ENCODE results near the gene NDUFS4.
"Not testable (repeated sequence)": the region's sequence is repeated elsewhere in the genome, so short reads cannot be mapped to it uniquely, and the experiment has no call there.

The NDUFS4 gene

DNA sequence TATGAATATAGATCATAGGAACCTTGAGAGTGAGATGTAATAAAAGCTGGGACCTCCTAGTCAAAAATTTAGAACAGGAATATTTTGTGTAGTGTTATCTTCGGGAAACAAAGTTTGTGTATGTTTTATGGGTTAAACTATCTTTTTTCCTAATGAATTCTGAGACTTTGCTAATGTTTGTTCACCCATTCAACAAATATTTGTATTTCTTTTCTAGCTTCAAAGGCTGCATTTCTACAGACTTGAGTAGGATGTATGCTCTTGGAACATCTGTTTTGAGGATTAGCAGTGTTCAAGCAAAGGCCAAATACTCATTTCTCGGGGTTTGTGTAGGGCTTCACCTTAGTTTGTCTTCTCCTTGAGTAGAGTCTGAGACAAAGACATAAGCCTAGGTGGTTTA lies 16.2 kb downstream of the NDUFS4 start:
- DNase-seq, result no peak

DNA sequence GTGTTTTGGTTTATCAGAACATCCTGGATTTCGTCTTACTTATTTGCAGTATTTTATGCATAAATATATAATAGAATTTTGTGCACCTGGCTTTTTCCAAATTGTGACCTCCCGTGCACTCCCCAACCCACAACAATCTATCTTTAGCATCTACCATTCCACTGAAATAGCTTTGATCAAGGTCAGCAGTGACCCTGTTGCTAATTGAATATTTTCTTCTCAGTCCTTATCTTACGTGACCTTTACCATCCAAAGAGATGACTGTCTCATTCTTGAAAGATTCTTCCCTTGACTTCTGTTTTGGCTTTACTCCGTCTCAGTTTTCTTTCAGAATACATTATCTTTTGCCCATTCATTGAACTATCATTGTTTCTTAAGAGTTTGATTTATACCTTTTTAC lies 18.4 kb downstream of the NDUFS4 start:
- no peak for DNase-seq

DNA sequence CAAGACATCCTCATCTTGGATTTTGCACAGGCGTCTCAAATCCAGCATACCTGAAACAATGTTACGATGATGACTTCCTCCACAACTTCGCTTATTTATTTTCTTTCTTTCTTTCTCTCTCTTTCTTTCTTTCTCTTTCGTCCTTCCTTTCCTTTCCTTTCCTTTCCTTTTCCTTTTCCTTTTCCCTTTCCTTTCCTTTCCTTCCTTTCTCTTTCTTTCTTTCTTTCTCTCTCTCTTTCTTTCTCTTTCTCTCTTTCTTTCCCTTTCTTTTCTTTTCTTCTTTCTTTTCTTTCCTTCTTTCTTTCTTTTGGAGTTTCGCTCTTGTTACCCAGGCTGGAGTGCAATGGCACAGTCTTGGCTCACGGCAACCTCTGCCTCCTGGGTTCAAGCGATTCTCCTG lies 20.1 kb downstream of the NDUFS4 start:
- no peak for DNase-seq

DNA sequence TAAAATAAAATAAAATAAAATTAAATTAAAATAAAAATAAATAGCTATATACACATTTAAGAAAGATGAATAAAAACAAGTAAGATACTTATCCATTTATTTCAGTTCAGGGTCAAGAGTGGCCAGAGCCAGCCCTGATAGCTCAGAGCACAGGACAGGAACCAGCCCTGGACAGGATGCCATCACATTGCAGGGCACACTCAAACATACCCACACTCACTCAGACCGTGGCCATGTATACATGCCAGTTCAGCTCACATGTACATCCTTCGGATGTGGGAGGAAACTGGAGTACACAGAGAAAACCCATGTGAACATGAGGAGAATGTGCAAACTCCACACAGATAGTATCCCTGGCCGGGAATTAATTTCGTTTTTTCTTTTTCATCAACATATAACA lies 21.8 kb downstream of the NDUFS4 start:
- DNase-seq, result no peak

DNA sequence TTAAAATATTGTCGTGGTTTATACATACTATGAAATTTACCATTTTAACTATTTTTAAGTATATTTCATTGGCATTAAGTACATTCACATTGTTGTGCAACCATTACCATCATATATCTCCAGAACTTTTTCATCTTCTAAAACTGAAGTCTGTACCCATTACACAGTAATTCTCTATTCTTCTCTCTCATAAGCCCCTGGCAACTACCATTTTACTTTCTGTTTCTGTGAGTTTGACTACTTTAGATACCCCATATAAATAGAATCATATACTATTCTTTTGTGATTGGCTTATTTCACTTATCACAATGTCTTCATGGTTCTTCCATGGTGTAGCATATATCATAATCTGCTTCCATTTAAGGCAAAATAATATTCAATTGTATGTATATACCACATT lies 30.3 kb downstream of the NDUFS4 start:
- no peak for DNase-seq

DNA sequence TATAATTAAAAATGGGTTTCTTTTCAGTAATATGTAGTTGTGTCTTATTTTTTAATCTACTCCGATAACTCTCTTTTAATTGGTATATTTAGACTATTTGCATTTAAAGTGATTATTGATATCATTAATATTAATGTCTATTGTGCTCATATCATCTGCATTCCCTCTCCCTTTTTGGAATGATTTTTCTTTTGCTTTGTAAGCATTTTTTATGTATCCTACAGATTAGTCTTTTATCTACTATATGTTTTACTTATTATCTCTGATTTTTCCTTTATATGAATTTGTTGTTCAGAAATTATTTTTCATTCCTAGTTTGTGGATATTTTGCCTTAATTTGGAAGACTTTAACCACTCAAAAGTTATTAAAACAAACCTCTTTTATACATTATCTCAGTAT lies 34.0 kb downstream of the NDUFS4 start:
- DNase-seq, result no peak

DNA sequence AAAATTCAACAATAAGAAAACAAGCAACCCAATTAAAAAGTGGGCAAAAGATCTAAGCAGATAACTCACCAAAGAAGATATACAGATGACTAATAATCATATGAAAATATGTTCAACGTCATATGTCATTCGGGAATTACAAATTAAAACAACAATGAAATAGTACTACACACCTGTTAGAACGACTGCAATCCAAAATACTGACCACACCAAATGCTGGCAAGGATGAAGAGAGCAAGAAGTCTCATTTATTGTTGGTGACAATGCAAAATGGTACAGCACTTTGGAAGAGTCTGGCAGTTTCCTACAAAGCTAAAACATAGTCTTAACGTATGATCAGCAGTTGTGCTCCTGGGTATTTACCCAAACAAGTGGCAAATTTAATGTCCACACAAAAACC lies 37.5 kb downstream of the NDUFS4 start:
- no peak for DNase-seq

DNA sequence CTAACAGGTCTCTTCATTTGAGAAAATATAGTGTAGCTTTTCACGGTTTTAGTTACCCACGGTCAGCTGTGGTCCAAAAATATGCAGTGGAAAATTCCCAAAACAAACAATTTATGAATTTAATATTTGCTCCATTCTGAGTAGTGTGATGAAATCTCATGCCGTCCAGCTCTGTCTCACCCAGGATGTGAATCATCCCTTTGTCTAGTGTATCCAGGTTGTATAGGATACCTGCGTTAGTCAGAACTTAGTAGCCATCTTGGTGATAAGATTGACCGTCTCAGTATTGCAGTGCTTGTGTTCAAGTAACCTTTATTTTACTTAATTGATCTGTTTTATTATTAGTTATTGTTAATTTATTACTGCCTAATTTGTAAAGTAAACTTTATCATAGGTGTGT lies 41.1 kb downstream of the NDUFS4 start:
- no peak for DNase-seq

DNA sequence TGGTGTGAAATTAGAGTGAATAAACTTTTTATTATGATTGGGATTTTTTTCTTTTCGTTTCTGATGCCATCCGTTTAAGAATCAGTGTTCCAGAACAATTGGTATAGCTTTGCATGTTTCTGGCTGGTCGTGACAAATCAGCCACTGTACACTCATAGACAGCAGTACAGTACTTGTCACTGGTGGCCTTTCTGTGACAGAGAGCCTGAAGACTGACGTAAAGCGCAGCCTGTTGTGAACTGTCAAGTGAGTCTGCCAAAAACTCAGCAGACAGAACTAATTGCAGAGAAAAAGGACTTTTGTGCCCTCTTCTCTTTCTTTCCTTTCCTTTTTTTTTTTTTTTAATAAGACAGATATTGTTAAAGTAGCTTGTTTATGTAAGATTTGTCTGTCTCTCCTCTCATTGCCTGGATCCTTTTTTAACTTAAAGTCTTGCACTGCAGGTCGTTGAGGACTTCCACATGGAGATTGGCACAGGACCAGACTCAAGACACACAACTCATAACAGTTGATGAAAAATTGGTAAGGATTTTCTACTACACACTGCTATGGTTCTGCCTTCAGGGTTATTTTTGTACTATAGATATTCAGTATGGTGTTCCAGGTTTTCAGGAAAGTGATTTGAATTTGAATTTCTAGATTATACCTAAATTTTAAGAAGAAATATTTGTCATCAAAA lies 42.7 kb downstream of the NDUFS4 start:
- DNase-seq, result no peak

DNA sequence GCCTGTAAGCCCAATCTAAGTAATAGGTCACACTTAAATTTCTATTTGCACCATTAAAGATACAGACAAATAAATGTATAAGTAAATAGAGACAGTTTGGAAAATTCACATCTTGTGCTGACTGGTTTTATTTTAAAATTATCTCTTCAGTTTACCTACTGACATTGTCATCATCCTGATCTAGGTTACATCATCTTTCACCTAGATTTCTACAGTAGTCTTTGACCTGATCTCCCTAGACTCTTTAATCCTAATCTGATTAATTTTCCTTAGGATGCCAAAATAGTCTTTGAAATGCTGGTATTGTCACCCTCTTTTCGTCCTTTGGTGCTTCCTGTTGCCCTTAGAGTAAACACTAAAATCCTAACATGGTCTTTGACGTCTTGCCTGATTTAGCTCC lies 43.9 kb downstream of the NDUFS4 start:
- DNase-seq, result no peak

DNA sequence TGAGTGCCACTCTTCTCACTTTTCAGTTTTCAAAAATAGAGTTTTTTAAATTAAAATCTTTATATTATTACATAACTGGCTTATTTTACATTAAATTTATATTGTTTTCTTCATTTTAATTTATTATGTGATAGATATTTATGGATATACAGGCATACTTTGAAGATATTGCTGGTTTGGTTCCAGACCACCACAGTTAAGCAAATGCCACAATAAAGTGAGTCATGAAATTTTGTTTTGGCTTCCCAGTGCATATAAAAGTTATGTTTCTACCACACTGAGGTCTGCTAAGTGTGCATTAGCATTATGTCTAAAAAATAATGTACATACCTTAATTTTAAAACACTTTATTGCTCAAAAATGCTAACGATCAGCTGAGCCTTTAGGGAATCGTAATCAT lies 47.4 kb downstream of the NDUFS4 start:
- no peak for DNase-seq

DNA sequence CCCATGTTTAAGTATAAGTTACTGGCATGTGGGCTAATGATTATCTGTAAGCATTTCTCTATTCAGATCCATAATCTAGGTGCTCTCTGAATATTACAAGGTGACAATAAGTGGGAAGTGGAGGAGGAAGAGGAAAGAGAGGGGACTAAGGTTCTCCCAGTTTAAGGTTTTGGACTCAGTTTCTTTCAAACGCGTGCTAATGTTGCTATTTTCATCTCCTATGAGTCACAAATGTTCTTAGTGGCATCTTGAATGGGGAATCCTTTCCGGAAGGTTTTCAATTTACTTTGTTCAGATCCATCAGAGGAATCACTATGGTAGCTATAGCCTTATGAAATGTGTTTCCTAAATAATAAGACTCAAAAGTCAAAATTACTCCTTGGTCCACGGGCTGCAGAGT lies 48.5 kb downstream of the NDUFS4 start:
- DNase-seq, result not testable (repeated sequence)

DNA sequence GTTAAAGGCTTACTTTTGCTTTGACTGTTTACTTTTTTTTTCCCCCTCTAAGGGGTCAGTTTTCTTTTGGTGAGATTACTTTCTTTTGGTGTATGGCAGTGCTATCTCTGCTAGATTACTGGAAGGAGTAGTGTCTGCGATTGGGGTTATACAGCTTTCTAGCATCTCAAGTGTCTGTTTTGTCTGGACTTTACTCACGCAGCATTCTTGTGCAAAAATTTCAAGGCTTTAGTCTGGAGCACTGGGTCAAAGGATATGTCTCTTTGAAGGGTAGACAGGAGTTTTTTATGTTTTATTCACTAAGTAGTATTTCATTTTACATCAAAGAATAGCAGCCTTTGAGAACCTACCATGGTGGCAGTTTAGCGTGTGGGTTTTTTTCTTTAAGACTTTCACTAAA lies 52.6 kb downstream of the NDUFS4 start:
- DNase-seq, result no peak

DNA sequence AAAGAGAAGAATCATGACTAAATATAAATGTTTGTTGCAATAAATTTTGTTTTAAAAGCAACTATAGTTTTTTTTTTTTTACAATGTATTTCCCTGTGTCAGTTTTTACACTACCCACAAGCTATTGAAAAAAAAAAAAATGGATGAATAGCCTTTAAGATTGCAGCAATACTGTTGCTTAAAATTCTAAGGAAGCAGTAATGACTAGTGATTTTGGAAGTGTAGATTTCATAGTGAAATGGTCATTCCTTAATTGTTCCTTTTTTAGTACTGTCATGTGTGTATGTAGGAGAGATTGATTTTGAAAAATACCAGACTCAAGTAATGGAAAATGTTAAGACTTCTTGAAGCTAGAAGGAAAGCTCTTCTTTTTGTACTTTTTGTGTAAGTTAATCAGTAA lies 53.1 kb downstream of the NDUFS4 start:
- DNase-seq, result no peak

DNA sequence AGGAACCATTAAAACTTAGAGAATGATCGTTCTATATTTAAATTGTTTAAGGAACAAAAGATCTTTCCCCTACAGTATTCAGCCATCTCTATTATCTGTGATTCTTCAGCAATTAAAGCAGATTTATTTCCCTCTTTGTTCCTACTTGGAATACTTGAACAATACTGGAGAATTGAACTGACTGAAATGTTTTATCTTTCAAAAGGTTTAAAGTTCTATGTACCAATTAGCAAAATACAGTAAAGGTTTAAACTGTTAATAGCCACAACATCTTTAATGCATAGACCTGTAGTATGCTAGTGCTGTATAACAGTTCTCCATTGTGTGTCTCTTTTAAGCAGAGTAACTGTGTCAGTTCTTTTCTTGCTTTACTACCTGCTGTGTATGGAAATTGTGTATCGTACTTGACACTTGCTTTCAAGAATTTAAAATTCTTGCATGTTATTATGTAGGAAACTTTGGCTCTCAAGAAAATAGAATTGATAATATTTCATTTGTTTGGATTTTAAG lies 54.0 kb downstream of the NDUFS4 start:
- no peak for DNase-seq

DNA sequence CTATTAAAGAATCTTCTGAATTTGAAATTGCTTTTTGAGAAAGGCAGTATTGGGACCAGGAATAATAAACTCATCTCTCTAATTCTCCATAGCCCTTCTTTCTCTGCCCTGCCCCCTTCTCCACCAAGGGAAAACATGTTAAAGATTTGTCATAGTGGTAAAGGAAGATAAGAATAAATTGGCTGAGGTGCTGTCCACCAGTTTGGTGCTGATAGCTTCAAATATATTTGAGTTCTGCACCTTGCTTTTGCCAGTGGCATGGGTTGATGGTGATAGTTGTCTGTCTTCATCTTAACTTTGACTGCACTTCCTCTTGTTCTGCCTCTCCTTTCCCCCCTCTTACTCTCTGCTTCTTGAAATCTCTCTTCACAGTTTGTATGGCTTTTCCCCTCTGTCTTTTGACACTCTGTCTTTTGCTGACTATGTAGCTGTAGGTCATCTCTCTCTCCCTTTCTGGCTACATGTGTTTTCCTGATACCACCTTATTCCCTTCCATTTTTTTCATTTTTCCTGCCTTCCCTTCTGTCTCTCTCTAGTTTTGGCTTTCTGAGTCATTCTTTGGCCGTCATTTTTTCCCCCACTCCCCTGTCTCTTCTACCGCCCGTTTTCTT lies 56.6 kb downstream of the NDUFS4 start:
- DNase-seq, result no peak

DNA sequence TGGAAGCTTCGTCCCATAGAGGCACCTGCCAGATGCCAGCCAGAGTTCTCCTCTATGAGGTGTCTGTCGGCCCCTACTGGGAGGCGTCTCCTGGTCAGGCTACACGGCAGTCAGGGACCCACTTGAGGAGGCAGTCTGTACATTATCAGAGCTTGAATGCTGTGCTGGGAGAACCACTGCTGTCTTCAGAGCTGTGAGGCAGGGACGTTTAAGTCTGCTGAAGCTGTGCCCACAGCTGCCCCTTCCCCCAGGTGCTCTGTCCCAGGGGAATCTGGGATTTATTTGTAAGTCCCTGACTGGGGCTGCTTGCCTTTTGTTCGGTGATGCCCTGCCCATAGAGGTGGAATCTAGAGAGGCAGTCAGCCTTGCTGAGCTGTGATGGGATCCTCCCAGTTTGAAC lies 70.8 kb downstream of the NDUFS4 start:
- DNase-seq, result no peak

DNA sequence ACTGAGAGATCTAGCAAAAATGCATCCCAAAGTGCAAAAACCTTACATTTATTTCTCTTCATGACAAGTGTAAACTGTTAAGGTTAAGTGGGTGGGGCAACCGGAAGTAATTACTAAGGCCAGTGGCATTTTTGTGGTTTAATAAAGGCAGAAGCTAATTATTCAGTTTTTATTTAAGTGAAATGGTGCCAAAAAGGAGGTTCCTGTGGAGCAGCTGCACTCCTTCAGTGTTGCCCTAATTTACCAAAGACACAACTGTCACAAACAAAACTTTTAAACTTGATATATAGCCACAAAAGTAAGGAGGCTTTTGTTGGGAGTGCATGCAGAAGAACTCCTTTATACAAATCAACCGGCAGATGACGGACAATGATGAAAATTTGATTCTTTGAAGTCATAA lies 81.6 kb downstream of the NDUFS4 start:
- no peak for DNase-seq

DNA sequence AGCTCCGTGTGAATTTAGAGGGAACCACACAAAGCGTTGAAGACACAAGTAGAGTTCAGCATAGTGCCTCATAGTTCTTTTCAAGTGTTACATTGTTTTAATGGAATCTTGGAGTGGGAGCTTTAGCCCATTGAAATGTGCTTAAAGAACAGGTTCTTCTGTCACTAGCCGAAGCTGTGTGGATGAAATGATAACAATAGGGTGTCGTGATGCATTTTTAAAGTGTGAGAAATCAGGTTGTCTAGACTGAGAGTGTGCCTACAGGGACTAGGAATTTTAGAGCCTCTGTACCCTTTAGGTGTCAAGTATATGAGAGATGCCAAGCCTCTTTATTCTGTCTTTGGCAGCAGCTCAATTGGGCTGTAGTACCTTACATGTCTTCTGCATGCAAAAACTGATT lies 83.0 kb downstream of the NDUFS4 start:
- DNase-seq, result no peak

DNA sequence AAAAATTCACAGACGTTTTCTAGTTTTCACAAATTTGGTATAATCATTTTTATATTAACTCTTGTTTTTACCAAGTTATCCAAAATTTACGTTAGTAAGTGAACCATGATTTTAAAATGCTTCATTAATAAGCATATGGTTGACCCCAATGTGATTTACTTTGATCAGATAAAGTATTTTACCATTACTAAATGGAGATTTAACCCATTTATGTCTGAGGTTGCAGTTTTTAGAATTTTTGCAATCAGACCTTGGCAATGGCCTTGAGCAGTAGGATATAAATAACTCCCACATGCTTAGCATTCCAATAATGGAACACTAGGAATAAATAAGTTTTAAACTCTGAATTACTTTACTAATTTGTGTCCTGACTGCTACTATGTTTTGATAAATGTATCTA lies 84.6 kb downstream of the NDUFS4 start:
- DNase-seq, result no peak

DNA sequence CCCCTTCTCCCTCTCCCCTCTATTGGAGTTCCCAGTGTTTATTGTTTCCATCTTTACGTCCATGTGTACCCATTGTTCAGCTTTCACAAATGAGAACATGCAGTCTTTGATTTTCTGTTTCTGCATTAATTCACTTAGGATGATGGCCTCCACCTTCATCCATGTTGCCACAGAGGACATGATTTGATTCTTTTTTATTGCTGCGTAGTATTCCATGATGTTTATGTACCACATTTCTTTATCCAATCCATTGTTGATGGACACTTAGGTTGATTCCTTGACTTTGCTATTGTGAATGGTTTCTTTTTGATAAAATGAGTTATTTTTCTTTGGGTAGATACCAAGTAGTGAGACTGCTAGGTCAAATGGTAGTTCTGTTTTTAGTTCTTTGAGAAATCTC lies 88.9 kb downstream of the NDUFS4 start:
- DNase-seq, result no peak

DNA sequence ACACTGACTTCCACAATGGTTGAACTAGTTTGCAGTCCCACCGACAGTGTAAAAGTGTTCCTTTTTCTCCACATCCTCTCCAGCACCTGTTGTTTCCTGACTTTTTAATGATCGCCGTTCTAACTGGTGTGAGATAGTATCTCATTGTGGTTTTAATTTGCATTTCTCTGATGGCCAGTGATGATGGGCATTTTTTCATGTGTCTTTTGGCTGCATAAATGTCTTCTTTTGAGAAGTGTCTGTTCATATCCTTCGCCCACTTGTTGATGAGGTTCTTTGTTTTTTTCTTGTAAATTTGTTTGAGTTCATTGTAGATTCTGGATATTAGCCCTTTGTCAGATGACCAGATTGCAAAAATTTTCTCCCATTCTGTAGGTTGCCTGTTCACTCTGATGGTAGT lies 100.1 kb downstream of the NDUFS4 start:
- not testable (repeated sequence) for DNase-seq

DNA sequence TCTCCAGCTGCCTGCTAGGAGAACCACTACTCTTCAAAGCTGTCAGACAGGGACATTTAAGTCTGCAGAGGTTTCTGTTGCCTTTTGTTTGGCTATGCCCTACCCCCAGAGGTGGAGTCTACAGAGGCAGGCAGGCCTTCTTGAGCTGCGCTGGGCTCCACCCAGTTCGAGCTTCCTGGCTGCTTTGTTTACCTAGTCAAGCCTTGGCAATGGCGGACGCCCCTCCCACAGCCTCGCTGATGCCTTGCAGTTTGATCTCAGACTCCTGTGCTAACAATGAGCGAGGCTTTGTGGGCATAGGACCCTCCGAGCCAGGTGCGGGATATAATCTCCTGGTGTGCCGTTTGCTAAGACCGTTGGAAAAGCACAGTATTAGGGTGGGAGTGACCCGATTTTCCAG lies 104.9 kb downstream of the NDUFS4 start:
- DNase-seq, result not testable (repeated sequence)

DNA sequence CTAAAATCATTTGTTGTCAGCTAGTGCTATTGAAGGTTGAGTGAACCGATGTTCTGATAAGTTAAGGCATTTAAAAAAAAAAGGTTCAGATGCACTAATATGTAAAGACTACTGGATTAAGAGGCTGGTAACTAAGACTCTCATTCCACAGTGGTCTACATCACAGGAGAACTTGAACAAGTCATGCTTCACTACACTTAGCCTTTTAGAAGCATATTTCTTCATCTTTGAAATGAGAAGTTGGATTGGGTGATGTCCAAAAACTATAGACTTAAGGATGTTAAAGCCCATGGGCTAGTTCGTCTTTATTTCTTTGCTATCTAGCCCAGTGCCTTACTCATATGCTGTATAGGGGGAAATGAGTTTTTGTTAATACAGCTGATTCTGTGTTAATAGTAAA lies 107.2 kb downstream of the NDUFS4 start:
- no peak for DNase-seq

DNA sequence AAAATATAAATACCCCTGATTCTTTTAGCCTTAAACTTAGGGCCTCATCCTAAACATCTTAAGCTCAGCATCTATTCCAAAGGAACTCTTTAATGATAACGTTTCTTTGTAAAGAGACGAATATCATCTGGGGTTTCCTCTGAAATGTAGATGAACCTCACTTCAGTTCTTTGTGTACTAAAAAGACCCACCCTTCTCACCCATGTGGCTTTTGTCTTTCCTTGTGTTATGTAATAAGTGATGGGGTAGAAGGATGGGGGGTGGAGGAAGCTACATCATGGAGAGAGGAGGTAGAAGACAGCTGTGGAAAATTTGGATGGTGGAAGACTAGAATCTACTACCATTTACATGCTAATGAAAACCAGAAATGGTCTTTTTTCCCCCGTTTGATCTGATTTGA lies 111.0 kb downstream of the NDUFS4 start:
- DNase-seq, result no peak

Measured in CD4-positive, alpha-beta T cell treated with Interleukin-17A for 1 hour (primary cell).